Ecto neural progenitor cell (in vitro differentiated cells): Measurements from ENCODE around the gene NMNAT2.
"Not testable (repeated sequence)": the region's sequence is repeated elsewhere in the genome, so short reads cannot be mapped to it uniquely, and the experiment has no call there.

Experiments
- DNase-seq: peaks from one replicate; pipeline ENCODE4 v3.0.0-alpha.2; 2018; ENCODE audit warnings: low spot score

NMNAT2 gene

GRCh38 chr1:183285256-183285655 is 132.9 kb downstream of the NMNAT2 start:
- DNase-seq = no peak

- no peak for DNase-seq
These were observed 134.1 kb downstream of the NMNAT2 start for GRCh38 chr1:183284086-183284485.

GRCh38 chr1:183283286-183283685 is 134.9 kb downstream of the NMNAT2 start:
- DNase-seq = no peak

GRCh38 chr1:183282101-183282855 is 135.9 kb downstream of the NMNAT2 start:
- no peak for DNase-seq

GRCh38 chr1:183281553-183282091 is 136.6 kb downstream of the NMNAT2 start:
- peak; percentile 91 for DNase-seq

- DNase-seq = no peak
These were observed 137.1 kb downstream of the NMNAT2 start for GRCh38 chr1:183281039-183281438.

- DNase-seq = no peak
These were observed 138.3 kb downstream of the NMNAT2 start for GRCh38 chr1:183279835-183280234.

GRCh38 chr1:183278739-183279591 is 139.2 kb downstream of the NMNAT2 start:
- DNase-seq = no peak

- DNase-seq = no peak
These were observed 140.1 kb downstream of the NMNAT2 start for GRCh38 chr1:183277821-183278738.

- no peak for DNase-seq
These were observed 141.6 kb downstream of the NMNAT2 start for GRCh38 chr1:183276386-183277080.

GRCh38 chr1:183275322-183275721 is 142.9 kb downstream of the NMNAT2 start:
- DNase-seq = no peak

GRCh38 chr1:183274836-183275235 is 143.3 kb downstream of the NMNAT2 start:
- DNase-seq = no peak

- not testable (repeated sequence) for DNase-seq
These were observed 144.2 kb downstream of the NMNAT2 start for GRCh38 chr1:183273984-183274383.

GRCh38 chr1:183273300-183273699 is 144.9 kb downstream of the NMNAT2 start:
- DNase-seq = no peak

- no peak for DNase-seq
These were observed 145.8 kb downstream of the NMNAT2 start for GRCh38 chr1:183272390-183272848.

- no peak for DNase-seq
These were observed 147.5 kb downstream of the NMNAT2 start for GRCh38 chr1:183270541-183271141.

- DNase-seq = no peak
These were observed 150.3 kb downstream of the NMNAT2 start for GRCh38 chr1:183267646-183268431.

- DNase-seq = no peak
These were observed 154.1 kb downstream of the NMNAT2 start for GRCh38 chr1:183263886-183264602.

GRCh38 chr1:183262628-183263200 is 155.5 kb downstream of the NMNAT2 start:
- DNase-seq = no peak
